Ishikawa (cell line): ENCODE measurements around the gene LETM1.

Experiments
- CREB1 ChIP-seq: IDR thresholded peaks from 2 replicates; pipeline ENCODE4 v1.6.1; 2012; ENCODE audit warnings: low read depth
- EGR1 ChIP-seq: IDR thresholded peaks from 2 replicates; pipeline ENCODE4 v1.6.1; 2012
- EP300 ChIP-seq: IDR thresholded peaks from 2 replicates; pipeline ENCODE4 v1.6.1; 2012; ENCODE audit warnings: borderline replicate concordance
- FOXM1 ChIP-seq: IDR thresholded peaks from 2 replicates; pipeline ENCODE4 v1.6.1; 2012; ENCODE audit warnings: low read depth, borderline replicate concordance
- NFIC ChIP-seq: IDR thresholded peaks from 2 replicates; pipeline ENCODE4 v1.6.1; 2012
- RAD21 ChIP-seq: IDR thresholded peaks from 2 replicates; pipeline ENCODE4 v1.6.1; 2012; ENCODE audit warnings: low read depth
- TAF1 ChIP-seq: IDR thresholded peaks from 2 replicates; pipeline ENCODE4 v1.6.1; 2012; ENCODE audit warnings: low read depth, mild to moderate bottlenecking
- TCF12 ChIP-seq: IDR thresholded peaks from 2 replicates; pipeline ENCODE4 v1.6.1; 2012; ENCODE audit warnings: low read depth
- TEAD4 ChIP-seq: IDR thresholded peaks from 2 replicates; pipeline ENCODE4 v1.6.1; 2012
- YY1 ChIP-seq: IDR thresholded peaks from 2 replicates; pipeline ENCODE4 v1.6.1; 2012; ENCODE audit warnings: low read depth
- TF ChIP-seq, protein P1 (sequence below): IDR thresholded peaks from 2 replicates; pipeline ENCODE4 v1.6.1; 2012
- TF ChIP-seq, protein P2 (sequence below): IDR thresholded peaks from 2 replicates; pipeline ENCODE4 v1.6.1; 2012
- TF ChIP-seq, protein P3 (sequence below): IDR thresholded peaks from 2 replicates; pipeline ENCODE4 v1.6.1; 2012; ENCODE audit warnings: low read depth, mild to moderate bottlenecking

LETM1 gene

DNA sequence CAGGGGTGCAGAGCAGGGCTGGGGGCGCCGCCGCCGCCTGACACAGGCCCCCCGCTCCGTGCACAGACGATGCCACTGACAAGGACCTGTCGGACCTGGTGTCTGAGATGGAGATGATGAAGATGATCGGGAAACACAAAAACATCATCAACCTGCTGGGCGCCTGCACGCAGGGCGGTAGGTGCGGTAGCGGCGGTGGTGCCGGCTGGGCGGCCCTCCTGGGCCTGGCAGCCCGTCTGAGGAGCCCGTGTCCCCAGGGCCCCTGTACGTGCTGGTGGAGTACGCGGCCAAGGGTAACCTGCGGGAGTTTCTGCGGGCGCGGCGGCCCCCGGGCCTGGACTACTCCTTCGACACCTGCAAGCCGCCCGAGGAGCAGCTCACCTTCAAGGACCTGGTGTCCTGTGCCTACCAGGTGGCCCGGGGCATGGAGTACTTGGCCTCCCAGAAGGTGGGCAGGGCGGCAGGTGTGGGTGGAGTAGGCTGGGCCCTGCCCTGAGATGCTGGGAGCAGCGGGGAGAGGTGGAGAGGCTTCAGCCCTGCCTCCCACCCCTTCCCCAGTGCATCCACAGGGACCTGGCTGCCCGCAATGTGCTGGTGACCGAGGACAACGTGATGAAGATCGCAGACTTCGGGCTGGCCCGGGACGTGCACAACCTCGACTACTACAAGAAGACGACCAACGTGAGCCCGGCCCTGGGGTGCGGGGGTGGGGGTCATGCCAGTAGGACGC is 50.3 kb downstream of the LETM1 start:
- TF ChIP-seq EP300 (no peak), TAF1 (no peak)
- TF ChIP-seq, protein P1, sequence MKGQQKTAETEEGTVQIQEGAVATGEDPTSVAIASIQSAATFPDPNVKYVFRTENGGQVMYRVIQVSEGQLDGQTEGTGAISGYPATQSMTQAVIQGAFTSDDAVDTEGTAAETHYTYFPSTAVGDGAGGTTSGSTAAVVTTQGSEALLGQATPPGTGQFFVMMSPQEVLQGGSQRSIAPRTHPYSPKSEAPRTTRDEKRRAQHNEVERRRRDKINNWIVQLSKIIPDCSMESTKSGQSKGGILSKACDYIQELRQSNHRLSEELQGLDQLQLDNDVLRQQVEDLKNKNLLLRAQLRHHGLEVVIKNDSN, result no peak

DNA sequence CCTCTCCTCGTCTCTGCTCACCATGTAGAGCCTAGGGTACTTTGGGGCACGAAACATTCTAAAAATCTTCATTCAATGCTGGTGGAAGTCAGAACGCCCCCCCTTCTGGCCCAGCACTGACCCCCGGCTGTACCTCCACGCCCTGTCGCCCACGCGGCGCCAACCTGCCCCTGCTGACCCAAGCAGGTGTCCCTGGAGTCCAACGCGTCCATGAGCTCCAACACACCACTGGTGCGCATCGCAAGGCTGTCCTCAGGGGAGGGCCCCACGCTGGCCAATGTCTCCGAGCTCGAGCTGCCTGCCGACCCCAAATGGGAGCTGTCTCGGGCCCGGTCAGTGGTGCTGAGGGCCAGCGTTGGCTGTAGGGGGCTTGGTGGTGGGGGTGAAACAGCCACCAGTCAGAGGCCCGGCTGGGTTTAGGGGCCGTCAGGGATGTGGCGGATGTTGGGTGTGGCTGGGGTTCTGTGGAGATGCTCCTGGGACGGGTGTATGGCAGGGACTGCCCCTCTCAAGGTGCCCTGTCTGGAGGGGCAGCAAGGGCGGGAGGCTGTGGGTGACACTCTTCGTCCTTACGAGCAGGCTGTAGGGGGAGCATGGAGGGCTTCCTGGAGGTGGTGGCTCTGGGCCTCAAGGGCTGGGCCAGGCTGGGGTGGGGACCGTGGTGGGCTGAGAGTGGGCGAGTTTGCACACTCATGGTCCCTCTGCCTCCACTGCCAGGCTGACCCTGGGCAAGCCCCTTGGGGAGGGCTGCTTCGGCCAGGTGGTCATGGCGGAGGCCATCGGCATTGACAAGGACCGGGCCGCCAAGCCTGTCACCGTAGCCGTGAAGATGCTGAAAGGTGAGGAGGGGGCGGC is 51.1 kb downstream of the LETM1 start:
- no peak for TF ChIP-seq EP300
- TF ChIP-seq CREB1, result no peak
- TF ChIP-seq TCF12, result no peak
- TF ChIP-seq FOXM1, result no peak
- no peak for TF ChIP-seq YY1
- TF ChIP-seq, protein P2, sequence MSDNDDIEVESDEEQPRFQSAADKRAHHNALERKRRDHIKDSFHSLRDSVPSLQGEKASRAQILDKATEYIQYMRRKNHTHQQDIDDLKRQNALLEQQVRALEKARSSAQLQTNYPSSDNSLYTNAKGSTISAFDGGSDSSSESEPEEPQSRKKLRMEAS, result no peak
- no peak for TF ChIP-seq RAD21
- no peak for TF ChIP-seq TEAD4
- TF ChIP-seq, protein P3, sequence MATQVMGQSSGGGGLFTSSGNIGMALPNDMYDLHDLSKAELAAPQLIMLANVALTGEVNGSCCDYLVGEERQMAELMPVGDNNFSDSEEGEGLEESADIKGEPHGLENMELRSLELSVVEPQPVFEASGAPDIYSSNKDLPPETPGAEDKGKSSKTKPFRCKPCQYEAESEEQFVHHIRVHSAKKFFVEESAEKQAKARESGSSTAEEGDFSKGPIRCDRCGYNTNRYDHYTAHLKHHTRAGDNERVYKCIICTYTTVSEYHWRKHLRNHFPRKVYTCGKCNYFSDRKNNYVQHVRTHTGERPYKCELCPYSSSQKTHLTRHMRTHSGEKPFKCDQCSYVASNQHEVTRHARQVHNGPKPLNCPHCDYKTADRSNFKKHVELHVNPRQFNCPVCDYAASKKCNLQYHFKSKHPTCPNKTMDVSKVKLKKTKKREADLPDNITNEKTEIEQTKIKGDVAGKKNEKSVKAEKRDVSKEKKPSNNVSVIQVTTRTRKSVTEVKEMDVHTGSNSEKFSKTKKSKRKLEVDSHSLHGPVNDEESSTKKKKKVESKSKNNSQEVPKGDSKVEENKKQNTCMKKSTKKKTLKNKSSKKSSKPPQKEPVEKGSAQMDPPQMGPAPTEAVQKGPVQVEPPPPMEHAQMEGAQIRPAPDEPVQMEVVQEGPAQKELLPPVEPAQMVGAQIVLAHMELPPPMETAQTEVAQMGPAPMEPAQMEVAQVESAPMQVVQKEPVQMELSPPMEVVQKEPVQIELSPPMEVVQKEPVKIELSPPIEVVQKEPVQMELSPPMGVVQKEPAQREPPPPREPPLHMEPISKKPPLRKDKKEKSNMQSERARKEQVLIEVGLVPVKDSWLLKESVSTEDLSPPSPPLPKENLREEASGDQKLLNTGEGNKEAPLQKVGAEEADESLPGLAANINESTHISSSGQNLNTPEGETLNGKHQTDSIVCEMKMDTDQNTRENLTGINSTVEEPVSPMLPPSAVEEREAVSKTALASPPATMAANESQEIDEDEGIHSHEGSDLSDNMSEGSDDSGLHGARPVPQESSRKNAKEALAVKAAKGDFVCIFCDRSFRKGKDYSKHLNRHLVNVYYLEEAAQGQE, result no peak
- TF ChIP-seq, protein P1, result no peak

DNA sequence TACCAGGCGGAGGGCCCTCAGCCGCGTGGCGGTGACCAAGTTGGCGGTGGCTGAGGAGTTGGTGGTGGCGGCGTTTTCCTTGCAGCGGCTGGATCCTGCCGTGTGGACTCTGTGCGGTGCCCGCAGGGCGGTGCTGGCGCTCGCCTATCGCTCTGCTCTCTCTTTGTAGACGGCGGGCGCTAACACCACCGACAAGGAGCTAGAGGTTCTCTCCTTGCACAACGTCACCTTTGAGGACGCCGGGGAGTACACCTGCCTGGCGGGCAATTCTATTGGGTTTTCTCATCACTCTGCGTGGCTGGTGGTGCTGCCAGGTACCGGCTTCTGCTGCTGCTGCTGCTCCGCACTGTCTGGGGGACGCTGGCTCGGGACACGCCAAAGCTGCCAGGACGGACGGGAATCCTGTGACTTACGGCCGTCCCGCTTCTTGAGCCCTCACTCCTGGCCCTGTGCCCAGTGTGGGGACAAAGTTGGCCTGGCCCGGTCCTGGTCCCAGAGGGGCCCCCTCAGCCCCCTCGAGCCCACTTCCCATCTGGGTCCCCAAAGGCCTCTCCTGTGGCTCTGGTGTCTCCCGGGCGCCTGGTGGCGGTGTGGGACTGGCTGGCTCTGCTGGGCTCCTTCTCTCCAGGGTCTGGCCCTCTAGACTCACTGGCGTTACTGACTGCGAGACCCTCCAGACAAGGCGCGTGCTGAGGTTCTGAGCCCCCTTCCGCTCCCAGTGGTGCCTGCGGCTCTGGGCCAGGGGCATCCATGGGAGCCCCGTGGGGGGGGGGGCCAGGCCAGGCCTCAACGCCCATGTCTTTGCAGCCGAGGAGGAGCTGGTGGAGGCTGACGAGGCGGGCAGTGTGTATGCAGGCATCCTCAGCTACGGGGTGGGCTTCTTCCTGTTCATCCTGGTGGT is 52.2 kb downstream of the LETM1 start:
- TF ChIP-seq FOXM1 (no peak), TCF12 (no peak), YY1 (no peak), EGR1 (no peak)
- TF ChIP-seq, protein P1, result no peak
- TF ChIP-seq, protein P3, result no peak
- TF ChIP-seq, protein P2, result no peak

DNA sequence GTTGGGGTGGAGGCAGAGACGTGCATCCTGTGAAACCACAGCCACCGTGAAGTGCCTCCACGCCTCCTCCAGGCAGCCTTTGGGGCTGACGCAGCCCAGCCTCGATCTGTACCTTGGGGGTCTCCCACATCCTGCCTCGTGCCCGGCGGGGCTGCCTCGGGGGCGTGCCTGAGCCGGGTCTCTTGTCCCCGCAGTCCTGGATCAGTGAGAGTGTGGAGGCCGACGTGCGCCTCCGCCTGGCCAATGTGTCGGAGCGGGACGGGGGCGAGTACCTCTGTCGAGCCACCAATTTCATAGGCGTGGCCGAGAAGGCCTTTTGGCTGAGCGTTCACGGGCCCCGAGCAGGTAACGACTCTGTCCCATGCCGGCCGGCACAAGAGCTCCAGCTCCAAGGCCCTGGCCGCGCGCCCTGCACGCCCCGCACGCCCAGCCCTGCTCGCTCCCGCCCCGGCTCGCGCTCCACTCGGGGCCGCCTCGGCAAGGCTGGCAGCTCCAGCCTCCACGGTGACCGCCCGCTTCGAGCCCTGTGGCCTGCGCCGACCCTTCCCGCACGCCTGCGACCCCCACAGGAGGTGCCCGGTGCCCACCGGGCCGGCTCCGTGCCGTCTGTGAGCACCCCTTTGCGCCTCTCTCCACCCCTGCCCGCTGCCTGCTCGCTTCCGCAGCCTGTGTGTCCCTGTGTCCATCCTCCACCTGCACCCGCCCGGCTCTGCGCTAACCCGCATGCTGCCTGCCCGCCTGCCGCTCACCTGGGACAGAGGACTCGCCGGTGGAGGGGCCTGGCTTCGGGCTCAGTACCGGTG is 53.0 kb downstream of the LETM1 start:
- TF ChIP-seq EGR1, result no peak
- no peak for TF ChIP-seq NFIC
- TF ChIP-seq YY1, result no peak

DNA sequence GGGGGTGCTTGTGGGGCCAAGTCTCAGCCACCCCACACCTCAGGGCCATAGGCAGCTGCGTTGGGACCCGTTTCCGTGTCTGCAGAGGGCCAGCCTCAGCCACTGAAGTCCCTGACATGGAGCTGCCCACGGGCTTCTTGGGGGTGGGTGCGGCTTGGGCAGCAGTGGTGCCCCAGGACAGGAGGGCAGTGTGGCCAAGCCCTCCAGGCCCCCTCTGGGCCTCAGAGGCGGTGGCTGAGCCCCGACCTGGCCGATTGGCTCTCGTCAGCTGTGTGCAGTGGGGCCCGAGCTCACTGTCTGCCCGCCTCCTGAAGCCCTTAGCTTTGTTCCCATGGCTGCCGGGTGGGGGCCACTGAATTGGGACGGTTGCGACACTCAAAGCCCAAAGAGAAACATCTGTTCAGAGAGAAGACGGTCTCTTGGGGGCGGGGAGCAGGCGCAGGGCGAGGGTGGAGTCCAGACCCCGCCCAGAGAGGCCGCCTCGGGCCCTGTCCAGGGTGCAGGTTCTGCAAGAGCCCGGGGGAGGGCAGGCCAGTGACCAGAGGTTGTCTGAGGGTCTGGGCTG is 53.7 kb downstream of the LETM1 start:
- TF ChIP-seq YY1 (no peak), TCF12 (no peak), RAD21 (no peak), TAF1 (no peak), EGR1 (no peak), CREB1 (no peak), NFIC (no peak), TEAD4 (no peak), EP300 (no peak)
- TF ChIP-seq, protein P1, result no peak
- TF ChIP-seq, protein P3, result no peak
- TF ChIP-seq, protein P2, result no peak
